NCI-H446 treated with DMSO at 0.1 percent for 48 hours (cell line): ENCODE measurements around the gene KCNJ6.
"Not testable (repeated sequence)": the region's sequence is repeated elsewhere in the genome, so short reads cannot be mapped to it uniquely, and the experiment has no call there.

Experiments used
- DNase-seq: peaks from one replicate; lab custom pipeline; 2025; lab: John Stamatoyannopoulos, UW

The KCNJ6 gene

GRCh38 chr21:37916310-37917051, at the start of gene KCNJ6:
KCNJ6 (minus strand) TSS chr21:37916457; CDS start chr21:37840682, 75,775 bp downstream.
- DNase-seq: peak; percentile 81

GRCh38 chr21:37965088-37965805, 49.0 kb upstream of the KCNJ6 start:
- DNase-seq: no peak

- no peak for DNase-seq
These were observed 42.3 kb upstream of the KCNJ6 start for GRCh38 chr21:37958537-37958936.

- no peak for DNase-seq
These were observed 40.5 kb upstream of the KCNJ6 start for GRCh38 chr21:37956772-37957171.

- no peak for DNase-seq
These were observed 28.8 kb upstream of the KCNJ6 start for GRCh38 chr21:37945036-37945435.

- DNase-seq: no peak
These were observed 28.2 kb upstream of the KCNJ6 start for GRCh38 chr21:37944496-37944895.

GRCh38 chr21:37940691-37941090, 24.4 kb upstream of the KCNJ6 start:
- no peak for DNase-seq

- no peak for DNase-seq
These were observed 23.6 kb upstream of the KCNJ6 start for GRCh38 chr21:37939838-37940237.

GRCh38 chr21:37939251-37939650, 23.0 kb upstream of the KCNJ6 start:
- DNase-seq: no peak

- no peak for DNase-seq
These were observed 21.4 kb upstream of the KCNJ6 start for GRCh38 chr21:37937668-37938067.

GRCh38 chr21:37936010-37936785, 19.9 kb upstream of the KCNJ6 start:
- no peak for DNase-seq

GRCh38 chr21:37932936-37933335, 16.7 kb upstream of the KCNJ6 start:
- no peak for DNase-seq

- DNase-seq: no peak
These were observed 11.5 kb upstream of the KCNJ6 start for GRCh38 chr21:37927711-37928110.

GRCh38 chr21:37921091-37921490, 4.8 kb upstream of the KCNJ6 start:
- DNase-seq: no peak

- not testable (repeated sequence) for DNase-seq
These were observed 4.0 kb upstream of the KCNJ6 start for GRCh38 chr21:37920302-37920701.

- DNase-seq: no peak
These were observed 1.4 kb upstream of the KCNJ6 start for GRCh38 chr21:37917612-37918011.

- no peak for DNase-seq
These were observed 332 bp downstream of the KCNJ6 start for GRCh38 chr21:37915941-37916309.

- DNase-seq: no peak
These were observed 753 bp downstream of the KCNJ6 start for GRCh38 chr21:37915497-37915911.

GRCh38 chr21:37912616-37913015, 3.6 kb downstream of the KCNJ6 start:
- no peak for DNase-seq

- DNase-seq: no peak
These were observed 6.3 kb downstream of the KCNJ6 start for GRCh38 chr21:37909936-37910335.

GRCh38 chr21:37908691-37909090, 7.6 kb downstream of the KCNJ6 start:
- no peak for DNase-seq

- no peak for DNase-seq
These were observed 9.2 kb downstream of the KCNJ6 start for GRCh38 chr21:37907076-37907475.

GRCh38 chr21:37905291-37905690, 11.0 kb downstream of the KCNJ6 start:
- no peak for DNase-seq
